ENCODE results near the gene CAPRIN2. TPM values are rescaled to one million over a fixed set of nuclear protein-coding genes. Genes with fewer than 3 reads are reported as not detected.

The CAPRIN2 gene
- total RNA-seq, 1 experiment from 2014 or later = 29.5 TPM

DNA sequence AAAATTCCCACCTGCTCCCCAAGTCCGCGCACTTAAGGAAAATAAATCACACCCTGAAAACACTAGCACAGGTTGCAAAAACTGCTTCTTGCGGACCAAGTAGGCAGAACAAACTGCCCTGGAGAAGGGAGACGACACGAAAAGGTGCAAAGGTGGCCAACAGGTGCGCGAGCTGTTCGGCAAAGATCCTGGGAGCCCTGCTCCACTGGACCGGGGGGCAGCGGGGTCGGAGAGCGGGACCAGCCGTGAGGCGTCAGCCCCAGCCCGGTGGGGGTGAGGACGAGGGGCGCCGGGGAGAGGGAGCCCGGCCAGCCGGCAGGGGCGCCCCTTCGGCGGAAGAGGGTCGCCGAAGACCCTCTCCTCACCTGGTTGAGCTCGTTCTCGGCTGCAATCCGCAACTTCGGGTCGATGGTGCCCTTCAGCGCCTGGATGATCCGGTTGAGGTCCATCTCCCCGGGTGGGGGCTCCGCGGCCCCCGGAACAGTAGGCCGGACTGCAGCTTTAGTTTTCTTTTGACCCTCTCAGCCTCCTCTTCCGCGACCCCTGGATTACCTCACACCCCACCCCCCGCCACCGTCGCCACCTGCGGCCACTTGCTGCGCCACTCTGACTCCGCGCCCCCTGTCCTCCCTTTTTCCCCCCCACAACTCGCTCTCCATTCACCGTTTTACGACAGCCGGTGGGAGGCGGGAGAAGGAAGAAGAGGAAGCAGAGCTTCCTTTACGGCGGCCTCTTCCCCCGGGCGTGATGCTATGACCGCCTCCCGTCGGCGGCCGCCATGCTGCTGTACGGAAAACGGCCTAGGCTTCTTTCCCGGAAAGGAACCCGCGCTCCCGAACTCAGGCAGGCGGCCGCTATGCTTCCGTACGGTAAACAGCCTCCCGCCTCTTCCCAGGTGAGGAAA, 59.3 kb downstream of the CAPRIN2 start, which contains the start of gene IPO8:
Gene IPO8, minus strand, starts transcription at position 671 of the 904 bp plus-strand sequence. Its CDS starts 222 bp downstream, at position 449.
- Histone ChIP-seq H3F3A (ENCODE audit: insufficient read depth, low read depth) (no peaks in the 10 kb centered on the region), H3K27me3 (ENCODE audit: insufficient read depth, low read depth) (no peaks in the 10 kb centered on the region), H2AFZ (peak within 1 kb of the TSS; percentile 88), H4K20me1 (ENCODE audit: insufficient read depth) (no peaks in the 10 kb centered on the region; the same call in 1 of the 2 replicates), H3K9me2 (ENCODE audit: insufficient read depth) (no peaks in the 10 kb centered on the region), H3K36me3 (ENCODE audit: low read depth) (no peaks in the 10 kb centered on the region), H3K79me2 (ENCODE audit: low read depth) (peaks cover 50% of the 10 kb centered on the region), H3K9me3 (ENCODE audit: insufficient read depth, low read depth) (no peaks in the 10 kb centered on the region; the same call in 1 of the 2 replicates), H3K4me1 (replicated peaks; ENCODE audit: insufficient read depth) (peaks cover 19% of the 10 kb centered on the region), H3K4me2 (peak within 1 kb of the TSS; percentile 81), H3K4me3 (peak within 1 kb of the TSS; percentile 95), H3K27ac (peak within 1 kb of the TSS; percentile 15)
- ChIA-PET POLR2A (ENCODE audit: unreplicated experiment) (interaction anchor here (0.5 to 0.7 kb wide), 4 partner anchors 9 to 1331 kb away, joined by 3 to 17 read pairs (median 4); no protein-coding TSS in a partner anchor), CTCF (interaction anchor here (0.6 to 1.2 kb wide), 6 partner anchors 12 to 160 kb away, joined by 3 to 22 read pairs (median 6); no protein-coding TSS in a partner anchor)
- intact Hi-C loops (cut with micrococcal nuclease; ENCODE audit: unreplicated experiment) = loop anchor here (1.0 kb wide), 2 partner anchors 59 to 101 kb away; partner anchors contain the start of gene CAPRIN2
- DNase-seq = peak; percentile 80 to 95
- TF ChIP-seq, protein P1, sequence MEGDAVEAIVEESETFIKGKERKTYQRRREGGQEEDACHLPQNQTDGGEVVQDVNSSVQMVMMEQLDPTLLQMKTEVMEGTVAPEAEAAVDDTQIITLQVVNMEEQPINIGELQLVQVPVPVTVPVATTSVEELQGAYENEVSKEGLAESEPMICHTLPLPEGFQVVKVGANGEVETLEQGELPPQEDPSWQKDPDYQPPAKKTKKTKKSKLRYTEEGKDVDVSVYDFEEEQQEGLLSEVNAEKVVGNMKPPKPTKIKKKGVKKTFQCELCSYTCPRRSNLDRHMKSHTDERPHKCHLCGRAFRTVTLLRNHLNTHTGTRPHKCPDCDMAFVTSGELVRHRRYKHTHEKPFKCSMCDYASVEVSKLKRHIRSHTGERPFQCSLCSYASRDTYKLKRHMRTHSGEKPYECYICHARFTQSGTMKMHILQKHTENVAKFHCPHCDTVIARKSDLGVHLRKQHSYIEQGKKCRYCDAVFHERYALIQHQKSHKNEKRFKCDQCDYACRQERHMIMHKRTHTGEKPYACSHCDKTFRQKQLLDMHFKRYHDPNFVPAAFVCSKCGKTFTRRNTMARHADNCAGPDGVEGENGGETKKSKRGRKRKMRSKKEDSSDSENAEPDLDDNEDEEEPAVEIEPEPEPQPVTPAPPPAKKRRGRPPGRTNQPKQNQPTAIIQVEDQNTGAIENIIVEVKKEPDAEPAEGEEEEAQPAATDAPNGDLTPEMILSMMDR (conservative IDR thresholded peaks at IDR 0.05) = peak; percentile 45; the same call in 1 of the 2 replicates
- TF ChIP-seq EZH2 (IDR thresholded peaks at IDR 0.05; ENCODE audit: low read depth) = no peak
- TSS peak; percentile 45 for BruUV-seq (replicated peaks)

DNA sequence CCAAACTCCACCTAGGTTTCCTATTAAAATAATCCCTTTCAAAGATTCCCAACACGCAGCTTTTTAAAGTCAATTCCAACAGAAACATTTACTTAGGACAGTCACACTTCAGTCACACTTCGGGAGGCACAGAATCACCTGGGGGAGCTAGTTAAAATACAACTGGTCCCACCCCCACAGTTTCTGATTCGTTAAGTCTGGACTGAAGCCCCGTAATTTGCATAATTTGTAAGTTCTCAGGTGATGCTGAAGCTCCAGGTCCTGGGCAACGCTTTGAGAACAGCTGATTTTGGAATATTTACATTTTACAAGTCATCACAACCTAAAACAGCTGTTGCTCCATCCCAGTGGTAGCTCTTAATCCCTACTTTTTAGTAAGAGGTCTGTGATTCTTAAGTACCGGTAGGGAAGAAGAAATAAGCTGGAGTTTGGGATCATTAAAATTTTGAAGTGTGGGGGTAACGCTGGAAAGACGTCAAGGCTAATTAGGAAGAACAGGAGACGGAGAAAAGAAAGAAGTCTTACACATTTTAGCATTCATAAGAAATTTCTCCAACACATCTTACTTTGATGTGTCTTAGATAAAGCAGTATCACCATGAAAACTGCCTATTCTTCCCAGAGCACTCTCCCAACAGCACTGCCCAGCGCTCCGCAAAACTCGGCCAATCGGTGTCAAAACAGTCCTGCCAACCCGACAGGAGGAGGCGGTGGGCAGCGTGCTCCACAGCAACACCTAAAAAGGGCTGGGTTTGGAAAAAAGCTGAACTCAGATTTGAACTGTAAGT, 60.1 kb downstream of the CAPRIN2 start:
- peak; percentile 55 to 56 for DNase-seq
- ChIA-PET POLR2A (ENCODE audit: unreplicated experiment) (interaction anchor here (0.5 kb wide), 1 partner anchor 33 kb away, joined by 4 read pairs; no protein-coding TSS in a partner anchor), CTCF (interaction anchor here (1.0 kb wide), 1 partner anchor 61 kb away, joined by 4 read pairs; the partner anchor contains the start of gene CAPRIN2)
- Histone ChIP-seq H3K9me3 (ENCODE audit: insufficient read depth, low read depth) (no peaks in the 10 kb centered on the region; the same call in 1 of the 2 replicates), H3K4me3 (peak overlapping the region; percentile 95), H3K36me3 (ENCODE audit: low read depth) (no peaks in the 10 kb centered on the region), H3K27ac (peak overlapping the region; percentile 15), H3K27me3 (ENCODE audit: insufficient read depth, low read depth) (no peaks in the 10 kb centered on the region), H3K79me2 (ENCODE audit: low read depth) (peaks cover 56% of the 10 kb centered on the region), H3F3A (ENCODE audit: insufficient read depth, low read depth) (no peaks in the 10 kb centered on the region), H2AFZ (peak overlapping the region; percentile 88), H3K4me1 (replicated peaks; ENCODE audit: insufficient read depth) (peaks cover 19% of the 10 kb centered on the region), H3K4me2 (peak overlapping the region; percentile 81), H3K9me2 (ENCODE audit: insufficient read depth) (no peaks in the 10 kb centered on the region), H4K20me1 (ENCODE audit: insufficient read depth) (no peaks in the 10 kb centered on the region; the same call in 1 of the 2 replicates)
- intact Hi-C loops (cut with micrococcal nuclease; ENCODE audit: unreplicated experiment) = loop anchor here (1.0 kb wide), 2 partner anchors 60 to 102 kb away; partner anchors contain the start of gene CAPRIN2
- no peak for TF ChIP-seq EZH2 (IDR thresholded peaks at IDR 0.05; ENCODE audit: low read depth)
- BruUV-seq (replicated peaks) = no TSS peak

DNA sequence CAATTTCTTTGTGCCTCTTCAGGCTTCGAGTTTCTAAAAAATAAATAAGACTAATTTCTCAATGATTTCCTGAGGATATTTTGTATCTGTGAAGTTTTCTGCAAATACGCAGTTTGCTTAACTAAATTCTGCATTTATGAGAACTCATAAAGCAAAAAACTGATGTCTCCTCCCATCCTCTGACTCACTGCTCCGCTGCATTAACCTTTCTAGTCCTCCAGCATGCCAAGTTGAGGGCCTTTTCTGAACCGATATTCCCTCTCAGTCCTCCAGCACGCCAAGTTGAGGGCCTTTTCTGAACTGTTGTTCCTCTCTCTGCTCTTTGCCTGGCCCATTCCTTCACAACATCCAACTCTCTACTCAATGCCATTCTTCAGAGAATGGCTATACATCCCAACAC, 62.3 kb downstream of the CAPRIN2 start:
- Histone ChIP-seq H2AFZ (no peak overlapping the region), H3K27me3 (ENCODE audit: insufficient read depth, low read depth) (no peaks in the 10 kb centered on the region), H3K4me2 (no peak overlapping the region), H3K27ac (no peak overlapping the region), H3K4me1 (replicated peaks; ENCODE audit: insufficient read depth) (peaks cover 19% of the 10 kb centered on the region), H3K9me3 (ENCODE audit: insufficient read depth, low read depth) (no peaks in the 10 kb centered on the region; the same call in 1 of the 2 replicates), H4K20me1 (ENCODE audit: insufficient read depth) (no peaks in the 10 kb centered on the region; the same call in 1 of the 2 replicates), H3K79me2 (ENCODE audit: low read depth) (peaks cover 57% of the 10 kb centered on the region), H3K36me3 (ENCODE audit: low read depth) (0 out of 2 replicates have a peak, but pooled peaks cover 4% of the 10 kb centered on the region), H3K4me3 (no peak overlapping the region), H3F3A (ENCODE audit: insufficient read depth, low read depth) (no peaks in the 10 kb centered on the region), H3K9me2 (ENCODE audit: insufficient read depth) (no peaks in the 10 kb centered on the region)
- ChIA-PET CTCF (no interaction called here), POLR2A (ENCODE audit: unreplicated experiment) (no interaction called here)
- no TSS peak for BruUV-seq (replicated peaks)
- intact Hi-C loops (cut with micrococcal nuclease; ENCODE audit: unreplicated experiment) = no loop called here
- DNase-seq = no peak
- TF ChIP-seq, protein P1 (conservative IDR thresholded peaks at IDR 0.05) = no peak
- TF ChIP-seq EZH2 (IDR thresholded peaks at IDR 0.05; ENCODE audit: low read depth) = no peak
